AG04450 (cell line): ENCODE data around the gene SLC30A7. TPM values are rescaled to one million over a fixed set of nuclear protein-coding genes. Genes with fewer than 3 reads are reported as not detected.
"Not testable (repeated sequence)": the region's sequence is repeated elsewhere in the genome, so short reads cannot be mapped to it uniquely, and the experiment has no call there.

Experiments
- CTCF ChIA-PET: fragments of 300-600, 350-600 bp; formaldehyde crosslinking; extraction: SDS; loops from one replicate; lab custom pipeline; 2022; ENCODE audit warnings: antibody characterized with exemption, inconsistent platforms; lab: Charles Lee
- POLR2A ChIA-PET: fragments of 350-600 bp; formaldehyde crosslinking; extraction: SDS; loops from one replicate; lab custom pipeline; 2021; ENCODE audit warnings: antibody characterized with exemption, inconsistent platforms; lab: Yijun Ruan, JAX
- DNase-seq: peaks from one replicate; pipeline ENCODE4 v3.0.0-alpha.2; 2011; ENCODE audit warnings: low read depth, low spot score
- H3K27ac ChIP-seq: one replicate; pipeline ENCODE4 v1.5.1; 2012; ENCODE audit warnings: low read depth, low read length, control low read depth
- H3K27me3 ChIP-seq: one replicate; pipeline ENCODE4 v1.6.0; 2012; ENCODE audit warnings: low read length; ENCODE audit not compliant: control insufficient read depth, insufficient read depth
- H3K4me3 ChIP-seq: 2 replicates; pipeline ENCODE4 v1.5.1; 2011; ENCODE audit warnings: mild to moderate bottlenecking, low read depth, low read length, control low read depth
- H3K9me3 ChIP-seq: 2 replicates; pipeline ENCODE4 v1.5.1; 2012; ENCODE audit warnings: low read length; ENCODE audit not compliant: control insufficient read depth, insufficient read depth
- polyA plus RNA-seq: library from polyadenylated mRNA; depleted of rRNA; stranded (reverse); fragments of >200 nt; gene quantifications from 2 replicates; pipeline ENCODE4 v1.2.3, GENCODE V29; 2011
- TF ChIP-seq, protein P1 (sequence below): IDR thresholded peaks from 2 replicates; pipeline ENCODE4 v1.5.1; 2011; ENCODE audit warnings: low read depth, low read length, control low read depth, inconsistent platforms

Gene SLC30A7
- polyA plus RNA-seq, 1 experiment, result 15.1 TPM

- CTCF ChIA-PET, result interaction anchor here (0.6 to 2.1 kb wide), 3 partner anchors 346 to 381 kb away, joined by 3 to 7 read pairs (median 3); no protein-coding TSS in a partner anchor
- Histone ChIP-seq H3K27me3 (no peaks in the 10 kb centered on the region), H3K4me3 (no peak overlapping the region), H3K9me3 (no peaks in the 10 kb centered on the region), H3K27ac (no peak overlapping the region)
- no peak for DNase-seq
- TF ChIP-seq, protein P1, sequence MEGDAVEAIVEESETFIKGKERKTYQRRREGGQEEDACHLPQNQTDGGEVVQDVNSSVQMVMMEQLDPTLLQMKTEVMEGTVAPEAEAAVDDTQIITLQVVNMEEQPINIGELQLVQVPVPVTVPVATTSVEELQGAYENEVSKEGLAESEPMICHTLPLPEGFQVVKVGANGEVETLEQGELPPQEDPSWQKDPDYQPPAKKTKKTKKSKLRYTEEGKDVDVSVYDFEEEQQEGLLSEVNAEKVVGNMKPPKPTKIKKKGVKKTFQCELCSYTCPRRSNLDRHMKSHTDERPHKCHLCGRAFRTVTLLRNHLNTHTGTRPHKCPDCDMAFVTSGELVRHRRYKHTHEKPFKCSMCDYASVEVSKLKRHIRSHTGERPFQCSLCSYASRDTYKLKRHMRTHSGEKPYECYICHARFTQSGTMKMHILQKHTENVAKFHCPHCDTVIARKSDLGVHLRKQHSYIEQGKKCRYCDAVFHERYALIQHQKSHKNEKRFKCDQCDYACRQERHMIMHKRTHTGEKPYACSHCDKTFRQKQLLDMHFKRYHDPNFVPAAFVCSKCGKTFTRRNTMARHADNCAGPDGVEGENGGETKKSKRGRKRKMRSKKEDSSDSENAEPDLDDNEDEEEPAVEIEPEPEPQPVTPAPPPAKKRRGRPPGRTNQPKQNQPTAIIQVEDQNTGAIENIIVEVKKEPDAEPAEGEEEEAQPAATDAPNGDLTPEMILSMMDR, result no peak
- POLR2A ChIA-PET, result no interaction called here
Measured at GRCh38 chr1:100942304-100943046, 46.6 kb downstream of the SLC30A7 start.

- Histone ChIP-seq H3K4me3 (no peak overlapping the region), H3K9me3 (no peaks in the 10 kb centered on the region), H3K27ac (no peak overlapping the region), H3K27me3 (no peaks in the 10 kb centered on the region)
- TF ChIP-seq, protein P1, result no peak
- no peak for DNase-seq
- ChIA-PET CTCF (interaction anchor here (2.1 kb wide), 1 partner anchor 345 kb away, joined by 7 read pairs; no protein-coding TSS in a partner anchor), POLR2A (no interaction called here)
Measured at GRCh38 chr1:100943533-100943932, 47.6 kb downstream of the SLC30A7 start.

- H3K27ac ChIP-seq, H3K4me3 ChIP-seq, H3K27me3 ChIP-seq, DNase-seq, POLR2A ChIA-PET, H3K9me3 ChIP-seq, CTCF ChIA-PET: not testable (repeated sequence)
Measured at GRCh38 chr1:100946064-100946463, 50.2 kb downstream of the SLC30A7 start.

DNA sequence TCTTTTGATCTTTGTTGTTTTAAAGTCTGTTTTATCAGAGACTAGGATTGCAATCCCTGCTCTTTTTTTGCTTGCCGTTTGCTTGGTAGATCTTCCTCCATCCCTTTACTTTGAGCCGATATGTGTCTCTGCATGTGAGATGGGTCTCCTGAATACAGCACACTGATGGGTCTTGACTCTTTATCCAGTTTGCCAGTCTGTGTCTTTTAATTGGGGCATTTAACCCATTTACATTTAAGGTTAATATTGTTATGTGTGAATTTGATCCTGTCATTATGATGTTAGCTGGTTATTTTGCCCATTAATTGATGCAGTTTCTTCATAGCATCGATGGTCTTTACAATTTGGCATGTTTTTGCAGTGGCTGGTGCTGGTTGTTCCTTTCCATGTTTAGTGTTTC lies 51.9 kb downstream of the SLC30A7 start:
- POLR2A ChIA-PET, DNase-seq, H3K27me3 ChIP-seq, H3K27ac ChIP-seq, H3K4me3 ChIP-seq, H3K9me3 ChIP-seq: not testable (repeated sequence)
- CTCF ChIA-PET, result interaction anchor here (1.6 kb wide), 1 partner anchor 341 kb away, joined by 3 read pairs; no protein-coding TSS in a partner anchor

- CTCF ChIA-PET, result interaction anchor here (0.6 to 1.6 kb wide), 3 partner anchors 9 to 340 kb away, joined by 3 read pairs; no protein-coding TSS in a partner anchor
- H3K27ac ChIP-seq, H3K27me3 ChIP-seq, H3K9me3 ChIP-seq, DNase-seq, POLR2A ChIA-PET, H3K4me3 ChIP-seq: not testable (repeated sequence)
Measured at GRCh38 chr1:100948721-100949405, 53.0 kb downstream of the SLC30A7 start.

DNA sequence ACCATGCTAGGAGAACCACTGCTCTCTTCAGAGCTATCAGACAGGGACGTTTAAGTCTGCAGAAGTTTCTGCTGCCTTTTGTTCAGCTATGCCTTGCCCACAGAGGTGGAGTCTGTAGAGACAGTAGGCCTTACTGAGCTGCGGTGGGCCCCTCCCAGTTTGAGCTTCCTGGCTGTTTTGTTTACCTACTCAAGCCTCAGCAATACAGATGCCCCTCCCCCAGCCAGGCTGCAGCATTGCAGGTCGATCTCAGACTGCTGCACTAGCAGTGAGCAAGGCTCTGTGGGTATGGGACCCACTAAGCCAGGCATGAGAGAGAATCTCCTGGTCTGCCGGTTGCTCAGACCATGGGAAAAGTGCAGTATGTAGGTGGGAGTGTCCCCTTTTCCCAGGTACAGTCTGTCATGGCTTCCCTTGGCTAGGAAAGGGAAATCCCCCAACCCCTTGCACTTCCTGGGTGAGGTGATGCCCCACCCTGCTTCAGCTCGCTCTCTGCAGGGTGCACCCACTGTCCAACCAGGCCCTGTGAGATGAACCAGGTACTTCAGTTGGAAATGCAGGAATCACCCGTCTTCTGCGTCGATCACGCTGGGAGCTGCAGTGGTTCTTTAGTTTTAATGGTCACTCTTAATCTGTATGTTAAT lies 53.7 kb downstream of the SLC30A7 start:
- H3K27ac ChIP-seq, H3K27me3 ChIP-seq, H3K4me3 ChIP-seq, H3K9me3 ChIP-seq, DNase-seq, POLR2A ChIA-PET: not testable (repeated sequence)
- CTCF ChIA-PET, result interaction anchor here (1.6 kb wide), 1 partner anchor 289 kb away, joined by 8 read pairs; no protein-coding TSS in a partner anchor
